Measurements from ENCODE around the gene VARS1.

The VARS1 gene

DNA sequence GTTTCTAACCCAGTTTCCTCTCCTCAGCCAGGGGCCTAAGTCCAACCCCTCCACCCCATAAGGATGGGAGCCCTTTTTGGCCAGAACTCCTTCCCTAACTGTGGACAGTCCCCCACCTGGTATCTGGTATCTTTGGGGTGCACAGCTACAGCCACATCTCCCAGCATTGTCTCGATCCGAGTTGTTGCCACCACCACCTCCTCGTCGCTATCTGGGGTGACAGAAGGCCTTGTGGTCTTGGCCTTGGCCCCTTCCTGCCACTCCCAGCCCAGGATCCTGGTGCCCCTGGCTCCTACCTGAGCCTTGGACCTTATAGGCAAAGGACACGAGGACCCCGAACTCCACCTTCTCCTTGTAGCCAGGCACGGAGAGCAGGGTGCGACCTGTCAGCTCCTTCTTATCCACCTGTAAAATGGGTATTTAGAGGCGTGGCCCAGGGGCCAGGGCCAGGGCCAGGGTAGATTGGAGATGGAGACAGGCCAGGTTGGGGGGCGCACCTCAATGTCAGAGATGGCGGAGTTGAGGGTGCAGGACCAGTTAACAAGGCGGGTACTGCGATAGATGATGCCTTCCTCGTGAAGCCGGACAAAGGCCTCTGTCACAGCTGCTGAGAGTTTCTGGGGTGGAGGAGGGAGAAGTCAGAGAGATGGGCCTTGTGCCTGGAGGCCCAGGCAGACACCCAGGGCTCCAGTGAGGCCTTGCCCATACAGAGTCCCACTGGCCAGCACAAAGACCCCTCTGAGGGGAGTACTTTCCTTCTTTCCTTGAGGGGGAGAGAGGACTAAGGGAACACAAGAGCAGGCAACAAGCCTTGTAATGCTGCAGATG lies 11.2 kb downstream of the VARS1 start:
- Histone ChIP-seq H3K27me3 (ENCODE audit: insufficient read depth, low read depth, severe bottlenecking) (no peaks in the 10 kb centered on the region), H3K27ac (no peak overlapping the region), H3K36me3 (peaks cover 91% of the 10 kb centered on the region), H3K9me3 (ENCODE audit: severe bottlenecking) (no peaks in the 10 kb centered on the region), H3K4me3 (ENCODE audit: low read depth, low read length) (no peak overlapping the region)
- TF ChIP-seq, protein P1, sequence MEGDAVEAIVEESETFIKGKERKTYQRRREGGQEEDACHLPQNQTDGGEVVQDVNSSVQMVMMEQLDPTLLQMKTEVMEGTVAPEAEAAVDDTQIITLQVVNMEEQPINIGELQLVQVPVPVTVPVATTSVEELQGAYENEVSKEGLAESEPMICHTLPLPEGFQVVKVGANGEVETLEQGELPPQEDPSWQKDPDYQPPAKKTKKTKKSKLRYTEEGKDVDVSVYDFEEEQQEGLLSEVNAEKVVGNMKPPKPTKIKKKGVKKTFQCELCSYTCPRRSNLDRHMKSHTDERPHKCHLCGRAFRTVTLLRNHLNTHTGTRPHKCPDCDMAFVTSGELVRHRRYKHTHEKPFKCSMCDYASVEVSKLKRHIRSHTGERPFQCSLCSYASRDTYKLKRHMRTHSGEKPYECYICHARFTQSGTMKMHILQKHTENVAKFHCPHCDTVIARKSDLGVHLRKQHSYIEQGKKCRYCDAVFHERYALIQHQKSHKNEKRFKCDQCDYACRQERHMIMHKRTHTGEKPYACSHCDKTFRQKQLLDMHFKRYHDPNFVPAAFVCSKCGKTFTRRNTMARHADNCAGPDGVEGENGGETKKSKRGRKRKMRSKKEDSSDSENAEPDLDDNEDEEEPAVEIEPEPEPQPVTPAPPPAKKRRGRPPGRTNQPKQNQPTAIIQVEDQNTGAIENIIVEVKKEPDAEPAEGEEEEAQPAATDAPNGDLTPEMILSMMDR (IDR thresholded peaks at IDR 0.05; ENCODE audit: low read depth, low read length), result no peak
- no peak for DNase-seq

DNA sequence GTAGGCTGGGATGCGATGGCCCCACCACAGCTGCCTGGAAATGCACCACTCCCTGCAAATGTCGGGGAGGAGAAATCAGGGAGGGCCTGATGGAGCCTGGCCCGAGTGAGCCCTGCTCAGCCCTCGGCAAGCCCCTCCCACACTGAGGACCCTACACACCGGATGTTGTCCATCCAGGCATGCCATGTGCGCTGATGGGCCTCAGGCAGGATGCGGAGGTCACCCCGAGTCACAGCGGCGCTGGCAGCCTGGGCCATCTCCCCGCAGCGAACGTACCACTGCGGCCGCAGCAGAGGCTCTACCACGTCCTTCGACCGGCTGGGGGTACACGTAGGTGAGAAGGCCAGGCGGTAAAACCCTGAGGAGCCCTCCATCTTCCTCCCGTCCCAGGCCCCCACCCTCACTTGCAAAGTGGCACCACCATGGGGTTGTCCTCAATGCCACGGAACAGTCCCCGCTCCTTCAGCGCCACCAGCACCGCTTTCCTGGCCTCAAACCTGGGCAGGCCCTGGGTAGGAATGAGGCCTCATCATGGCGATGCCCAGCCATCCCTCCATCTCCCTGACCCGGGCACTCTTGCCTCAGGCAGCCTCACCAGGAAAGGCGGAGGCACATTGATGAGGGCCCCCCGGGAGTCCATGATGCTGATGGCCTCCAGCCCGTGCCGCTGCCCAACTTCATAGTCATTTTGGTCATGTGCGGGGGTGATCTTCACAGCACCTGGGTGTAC lies 13.3 kb downstream of the VARS1 start:
- H3K27me3 ChIP-seq (ENCODE audit: insufficient read depth, low read depth, severe bottlenecking), result no peaks in the 10 kb centered on the region
- H3K27ac ChIP-seq, result no peak overlapping the region
- H3K9me3 ChIP-seq (ENCODE audit: severe bottlenecking), result no peaks in the 10 kb centered on the region
- H3K36me3 ChIP-seq, result peaks cover 93% of the 10 kb centered on the region
- TF ChIP-seq, protein P1 (IDR thresholded peaks at IDR 0.05; ENCODE audit: low read depth, low read length), result no peak
- no peak for DNase-seq
- H3K4me3 ChIP-seq (ENCODE audit: low read depth, low read length), result no peak overlapping the region

DNA sequence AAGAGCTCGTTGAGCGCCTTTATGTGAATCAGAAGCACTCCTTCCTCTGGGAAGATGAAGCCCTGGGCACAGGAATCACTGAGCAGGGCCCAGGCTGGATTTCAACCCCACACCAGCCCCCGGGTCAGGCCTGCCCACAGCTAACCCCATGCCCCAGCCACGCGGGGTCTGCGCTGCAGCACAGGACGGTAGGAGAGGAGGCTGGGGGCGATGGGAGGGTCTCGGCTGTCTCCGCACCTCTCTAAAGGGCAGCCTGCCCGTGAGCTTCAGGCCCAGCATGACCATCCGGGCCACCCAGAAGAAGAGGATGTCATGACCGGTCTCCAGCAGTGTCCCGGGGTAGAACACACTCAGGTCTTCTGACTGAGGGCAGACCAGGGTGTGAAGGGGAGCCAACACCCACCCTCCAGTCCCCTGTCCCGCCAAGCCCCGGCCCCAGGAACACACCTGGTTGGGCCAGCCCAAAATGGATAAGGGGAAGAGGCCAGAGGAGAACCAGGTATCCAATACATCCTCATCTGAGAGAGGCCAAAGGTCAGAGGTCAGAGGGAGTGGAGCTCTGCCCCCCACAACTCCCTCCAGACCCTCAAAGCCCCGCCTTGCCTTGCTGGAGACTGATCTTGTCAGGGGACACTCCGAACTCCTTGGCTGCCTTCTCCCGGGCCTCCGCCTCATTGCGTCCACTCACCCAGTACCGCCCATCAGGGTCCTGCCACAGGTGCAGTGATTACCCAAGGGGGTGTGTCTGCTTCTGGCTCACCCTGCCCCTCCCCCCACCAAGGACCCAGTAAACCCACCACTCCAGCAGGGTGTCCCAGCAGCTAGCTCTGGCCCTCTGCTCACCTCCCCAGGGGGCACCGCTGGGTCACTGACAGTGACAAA lies 14.1 kb downstream of the VARS1 start:
- H3K9me3 ChIP-seq (ENCODE audit: severe bottlenecking), result no peaks in the 10 kb centered on the region
- TF ChIP-seq, protein P1 (IDR thresholded peaks at IDR 0.05; ENCODE audit: low read depth, low read length), result no peak
- no peak overlapping the region for H3K27ac ChIP-seq
- peaks cover 90% of the 10 kb centered on the region for H3K36me3 ChIP-seq
- no peak for DNase-seq
- H3K4me3 ChIP-seq (ENCODE audit: low read depth, low read length), result no peak overlapping the region
- no peaks in the 10 kb centered on the region for H3K27me3 ChIP-seq (ENCODE audit: insufficient read depth, low read depth, severe bottlenecking)

DNA sequence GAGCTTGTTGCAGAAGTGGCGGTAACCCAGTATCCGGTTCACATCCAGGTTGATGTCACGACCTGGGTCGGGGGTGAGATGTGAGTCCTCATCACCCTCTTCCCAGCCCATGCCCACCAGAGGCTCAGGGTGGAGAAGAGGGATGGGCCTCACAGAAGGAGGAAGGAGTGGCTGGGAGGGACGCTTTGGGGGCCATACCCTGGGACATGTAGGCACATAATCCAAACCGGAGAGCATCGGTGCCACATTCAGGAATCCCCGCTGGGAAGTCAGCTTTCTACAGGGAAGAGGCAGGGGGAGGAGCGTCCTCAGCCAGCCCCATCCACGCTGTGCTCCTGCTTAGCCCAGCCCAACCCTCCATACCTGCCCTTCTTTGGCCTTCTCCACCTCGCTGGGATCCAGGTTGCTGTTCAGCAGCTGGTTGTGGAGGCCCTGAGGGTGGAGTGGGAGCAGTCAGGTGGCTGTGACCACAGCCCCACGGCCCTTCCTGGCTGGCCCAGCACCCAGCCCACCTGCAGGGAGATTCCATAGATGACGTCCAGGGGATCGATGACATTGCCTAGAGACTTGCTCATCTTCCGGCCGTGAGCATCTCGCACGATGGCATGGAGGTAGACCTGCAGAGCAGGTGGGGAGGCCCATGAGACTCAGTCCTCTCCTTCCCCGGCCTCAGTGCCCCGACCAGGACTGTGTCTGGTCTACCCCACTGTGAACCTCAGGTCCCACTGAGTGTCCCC lies 14.9 kb downstream of the VARS1 start:
- H3K36me3 ChIP-seq, result peaks cover 83% of the 10 kb centered on the region
- TF ChIP-seq, protein P1 (IDR thresholded peaks at IDR 0.05; ENCODE audit: low read depth, low read length), result no peak
- no peaks in the 10 kb centered on the region for H3K27me3 ChIP-seq (ENCODE audit: insufficient read depth, low read depth, severe bottlenecking)
- H3K4me3 ChIP-seq (ENCODE audit: low read depth, low read length), result no peak overlapping the region
- DNase-seq, result no peak
- H3K9me3 ChIP-seq (ENCODE audit: severe bottlenecking), result no peaks in the 10 kb centered on the region
- H3K27ac ChIP-seq, result no peak overlapping the region

DNA sequence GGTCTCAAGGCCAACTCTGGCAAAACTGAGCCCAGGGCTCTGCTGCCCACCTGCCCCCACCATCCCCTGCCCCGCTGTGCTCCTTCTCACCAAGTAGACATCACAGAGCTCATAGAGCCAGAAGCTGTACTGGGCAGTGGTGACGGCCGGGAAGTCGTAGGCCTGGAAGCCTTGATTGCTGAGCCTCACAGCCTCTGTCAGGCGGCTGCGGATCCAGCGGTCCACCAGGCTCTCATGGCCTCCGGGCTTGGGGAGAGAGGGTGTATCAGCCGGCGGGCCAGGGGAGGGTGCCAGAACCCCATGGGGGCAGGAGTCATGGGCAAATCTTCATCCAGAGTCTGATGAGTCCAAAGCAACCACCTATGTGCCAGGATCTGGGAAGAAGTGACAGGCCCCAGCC lies 15.6 kb downstream of the VARS1 start:
- DNase-seq, result no peak
- Histone ChIP-seq H3K4me3 (ENCODE audit: low read depth, low read length) (no peak overlapping the region), H3K9me3 (ENCODE audit: severe bottlenecking) (no peaks in the 10 kb centered on the region), H3K36me3 (peaks cover 75% of the 10 kb centered on the region), H3K27me3 (ENCODE audit: insufficient read depth, low read depth, severe bottlenecking) (no peaks in the 10 kb centered on the region), H3K27ac (no peak overlapping the region)
- TF ChIP-seq, protein P1 (IDR thresholded peaks at IDR 0.05; ENCODE audit: low read depth, low read length), result no peak

All from WERI-Rb-1 (cell line).